OCI-LY3 (cell line): ENCODE measurements around the gene RPL14.

ENCODE experiments used
- CTCF ChIP-seq: fragments of 200-600, 300-600 bp; sonication (generic); IDR thresholded peaks from 2 replicates; pipeline ENCODE4 v1.5.1; 2014; ENCODE audit warnings: antibody characterized with exemption, low read length, low read depth
- EZH2phosphoT487 ChIP-seq: fragments of 200-600 bp; shearing (Covaris generic); IDR thresholded peaks from 2 replicates; pipeline ENCODE4 v1.6.1; 2018; ENCODE audit warnings: antibody characterized with exemption, mixed run types, low read depth

DNA sequence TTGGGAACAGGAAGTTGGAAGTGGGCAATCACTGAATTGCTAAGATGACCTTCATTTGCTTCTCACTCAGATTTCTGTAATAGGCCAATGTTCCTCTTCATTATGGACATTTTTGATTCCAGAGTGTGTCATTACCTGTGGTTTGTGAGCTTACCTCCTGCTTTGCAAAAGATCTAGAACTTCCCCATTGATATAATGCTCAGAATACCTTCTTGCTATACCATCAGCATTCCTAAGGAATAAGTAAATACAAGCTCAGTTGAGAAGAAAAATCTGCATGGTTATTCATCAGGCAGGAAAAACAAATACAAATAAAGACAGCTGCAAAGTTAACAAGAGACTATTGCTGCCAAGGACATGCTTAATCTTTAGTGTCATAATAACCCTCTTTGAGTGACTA is 5.6 kb upstream of the RPL14 start:
- TF ChIP-seq CTCF = no peak
- TF ChIP-seq EZH2phosphoT487 = no peak
